GM18909 (cell line): ENCODE data around the gene HKDC1.
"Not testable (repeated sequence)": the region's sequence is repeated elsewhere in the genome, so short reads cannot be mapped to it uniquely, and the experiment has no call there.

ENCODE experiments used
- ATAC-seq: cut with Tn5 transposase; IDR thresholded peaks from one replicate; pipeline ENCODE4 v1.9.1; 2021; ENCODE audit warnings: mild to moderate bottlenecking; ENCODE audit not compliant: unreplicated experiment, poor library complexity

HKDC1 gene

GRCh38 chr10:69240455-69240854 is 20.3 kb downstream of the HKDC1 start:
- ATAC-seq = no peak

GRCh38 chr10:69241575-69241974 is 21.4 kb downstream of the HKDC1 start:
- no peak for ATAC-seq

GRCh38 chr10:69242040-69242851 is 22.1 kb downstream of the HKDC1 start:
- ATAC-seq = no peak

- ATAC-seq = no peak
These were observed 22.7 kb downstream of the HKDC1 start for GRCh38 chr10:69242852-69243212.

GRCh38 chr10:69243817-69244216 is 23.7 kb downstream of the HKDC1 start:
- ATAC-seq = no peak

- no peak for ATAC-seq
These were observed 25.9 kb downstream of the HKDC1 start for GRCh38 chr10:69246036-69246435.

GRCh38 chr10:69246581-69247312 is 26.6 kb downstream of the HKDC1 start:
- no peak for ATAC-seq

- ATAC-seq = no peak
These were observed 27.2 kb downstream of the HKDC1 start for GRCh38 chr10:69247313-69247710.

- ATAC-seq = no peak
These were observed 28.1 kb downstream of the HKDC1 start for GRCh38 chr10:69248117-69248730.

- no peak for ATAC-seq
These were observed 29.9 kb downstream of the HKDC1 start for GRCh38 chr10:69250041-69250440.

- not testable (repeated sequence) for ATAC-seq
These were observed 31.3 kb downstream of the HKDC1 start for GRCh38 chr10:69251417-69251816.

GRCh38 chr10:69253171-69253570 is 33.0 kb downstream of the HKDC1 start:
- ATAC-seq = no peak

- ATAC-seq = no peak
These were observed 34.7 kb downstream of the HKDC1 start for GRCh38 chr10:69254877-69255276.

GRCh38 chr10:69259547-69260243 is 39.6 kb downstream of the HKDC1 start:
- ATAC-seq = no peak

- no peak for ATAC-seq
These were observed 41.1 kb downstream of the HKDC1 start for GRCh38 chr10:69261184-69261583.

GRCh38 chr10:69262292-69262751 is 42.2 kb downstream of the HKDC1 start:
- no peak for ATAC-seq

GRCh38 chr10:69265521-69265920 is 45.4 kb downstream of the HKDC1 start:
- ATAC-seq = no peak

GRCh38 chr10:69268761-69269416 is 48.8 kb downstream of the HKDC1 start:
- no peak for ATAC-seq

GRCh38 chr10:69269761-69270160 is 49.6 kb downstream of the HKDC1 start:
- no peak for ATAC-seq

- no peak for ATAC-seq
These were observed 50.9 kb downstream of the HKDC1 start for GRCh38 chr10:69270990-69271389.
